K562 (cell line): ENCODE data around the gene GPAT2.
"Not testable (repeated sequence)": the region's sequence is repeated elsewhere in the genome, so short reads cannot be mapped to it uniquely, and the experiment has no call there.

Experiments used
- ELF1 ChIP-seq: fragments of 200-800 bp; sonication (Bioruptor generic); IDR thresholded peaks from 2 replicates; pipeline ENCODE4 v1.6.1; 2016; ENCODE audit warnings: missing genetic modification characterization, missing compliant biosample characterization
- EZH2 ChIP-seq: IDR thresholded peaks from 2 replicates; pipeline ENCODE4 v1.6.1; 2012; ENCODE audit warnings: low read depth, mild to moderate bottlenecking, inconsistent platforms, low read length, borderline replicate concordance
- FOSL1 ChIP-seq: fragments of 200-800 bp; sonication (Bioruptor generic); conservative IDR thresholded peaks from 2 replicates; pipeline ENCODE4 v1.6.1; 2016; ENCODE audit warnings: missing genetic modification characterization, missing compliant biosample characterization
- TAF1 ChIP-seq: IDR thresholded peaks from 2 replicates; pipeline ENCODE4 v1.6.1; 2011; ENCODE audit warnings: mild to moderate bottlenecking, low read length, moderate library complexity; ENCODE audit not compliant: insufficient read depth, control insufficient read depth, severe bottlenecking; ENCODE audit errors: extremely low read depth
- ZNF263 ChIP-seq: sonication (generic); formaldehyde crosslinking; IDR thresholded peaks from 2 replicates; pipeline ENCODE4 v1.8.0; 2022; ENCODE audit warnings: mild to moderate bottlenecking, missing genetic modification reagents, borderline replicate concordance

GRCh38 chr2:96019909-96020590 is 14.7 kb downstream of the GPAT2 start:
- TF ChIP-seq TAF1; FOSL1 (tag); ELF1 (tag); ZNF263; EZH2: not testable (repeated sequence)
